Ovary (tissue), 3 donors: ENCODE measurements around the gene SAMD4A.

Source experiments
- EP300 ChIP-seq: sonication (generic); formaldehyde crosslinking; IDR thresholded peaks from one replicate; pipeline ENCODE4 v1.6.1; 2017; ENCODE audit warnings: antibody characterized with exemption
- TF ChIP-seq, protein P1 (sequence below), 3 donors: fragments of 450-650 bp in 2 of 3; fragments of 200-600 bp in 1 of 3; IDR thresholded peaks; one replicate each; pipeline versions ENCODE4 v1.5.1 to v1.8.0; 2016 to 2022; ENCODE audit warnings: antibody characterized with exemption in 3 of 3, mild to moderate bottlenecking in 1 of 3
- donor health status: DM: no; HTN: no; CAD: no.

DNA sequence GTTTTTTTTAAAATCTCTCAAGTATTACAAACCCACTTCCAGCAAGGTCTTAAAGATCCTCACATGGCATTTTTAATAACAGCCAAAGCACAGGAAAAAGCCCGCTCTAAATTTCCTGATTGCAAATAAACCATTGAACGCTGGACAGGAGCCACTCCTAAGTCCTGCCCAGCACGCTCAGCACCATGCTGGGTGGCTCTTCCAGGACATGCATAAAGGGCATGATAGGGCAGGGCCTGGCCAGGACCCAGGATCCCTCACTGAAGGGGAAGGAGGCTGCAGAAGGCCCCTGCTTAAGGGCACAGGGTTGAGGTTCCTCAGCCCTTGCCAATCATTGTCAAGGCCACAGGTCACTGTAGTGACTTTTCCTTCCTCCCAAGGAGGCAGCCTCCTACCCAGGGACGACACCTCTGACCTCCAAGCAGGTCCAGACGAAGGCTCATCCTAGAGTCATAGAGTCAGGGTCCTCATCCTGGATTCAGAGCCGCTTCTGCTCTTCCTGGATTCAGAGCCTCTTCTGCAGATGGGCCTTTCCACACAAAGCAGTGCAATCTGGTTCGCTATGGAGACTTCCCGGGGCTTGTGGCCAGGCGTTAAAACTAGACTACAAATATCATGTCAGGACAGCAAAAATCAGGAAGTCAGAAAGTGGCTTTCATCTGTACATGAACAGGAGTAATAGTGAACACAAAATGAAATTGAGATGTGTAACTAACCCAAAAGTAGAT, 211.9 kb downstream of the SAMD4A start:
- TF ChIP-seq, protein P1, sequence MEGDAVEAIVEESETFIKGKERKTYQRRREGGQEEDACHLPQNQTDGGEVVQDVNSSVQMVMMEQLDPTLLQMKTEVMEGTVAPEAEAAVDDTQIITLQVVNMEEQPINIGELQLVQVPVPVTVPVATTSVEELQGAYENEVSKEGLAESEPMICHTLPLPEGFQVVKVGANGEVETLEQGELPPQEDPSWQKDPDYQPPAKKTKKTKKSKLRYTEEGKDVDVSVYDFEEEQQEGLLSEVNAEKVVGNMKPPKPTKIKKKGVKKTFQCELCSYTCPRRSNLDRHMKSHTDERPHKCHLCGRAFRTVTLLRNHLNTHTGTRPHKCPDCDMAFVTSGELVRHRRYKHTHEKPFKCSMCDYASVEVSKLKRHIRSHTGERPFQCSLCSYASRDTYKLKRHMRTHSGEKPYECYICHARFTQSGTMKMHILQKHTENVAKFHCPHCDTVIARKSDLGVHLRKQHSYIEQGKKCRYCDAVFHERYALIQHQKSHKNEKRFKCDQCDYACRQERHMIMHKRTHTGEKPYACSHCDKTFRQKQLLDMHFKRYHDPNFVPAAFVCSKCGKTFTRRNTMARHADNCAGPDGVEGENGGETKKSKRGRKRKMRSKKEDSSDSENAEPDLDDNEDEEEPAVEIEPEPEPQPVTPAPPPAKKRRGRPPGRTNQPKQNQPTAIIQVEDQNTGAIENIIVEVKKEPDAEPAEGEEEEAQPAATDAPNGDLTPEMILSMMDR (IDR thresholded peaks at IDR 0.05): no peak
- TF ChIP-seq EP300: no peak
